Gastroesophageal sphincter (tissue), 4 donors: ENCODE measurements around the gene KRTAP10-12. TPM values are rescaled to one million over a fixed set of nuclear protein-coding genes. Genes with fewer than 3 reads are reported as not detected.

ENCODE experiments used
- ATAC-seq: fragments of 150-250 bp; one replicate; pipeline ENCODE4 v1.9.1; 2016; ENCODE audit warnings: mild to moderate bottlenecking, moderate library complexity
- H3K27ac ChIP-seq, 4 donors: fragments of 200-600 bp; sonication (generic) in 3 of 4; 1 replicate in 3 of 4; 2 replicates in 1 of 4; pipeline ENCODE4 v1.5.1; 2016 to 2019
- H3K27me3 ChIP-seq: fragments of 200-600 bp; sonication (generic); one replicate; pipeline ENCODE4 v1.5.1; 2019
- H3K36me3 ChIP-seq, 2 donors: fragments of 200-600 bp; sonication (generic); one replicate each; pipeline ENCODE4 v1.5.1; 2019; ENCODE audit warnings: control low read depth in 1 of 2
- H3K4me1 ChIP-seq, 3 donors: fragments of 200-600 bp; sonication (generic); 1 replicate in 2 of 3; 2 replicates in 1 of 3; pipeline ENCODE4 v1.5.1; 2016 to 2019; ENCODE audit warnings: control low read depth in 2 of 3
- H3K4me3 ChIP-seq, 2 donors: fragments of 200-600 bp; sonication (generic); one replicate each; pipeline ENCODE4 v1.5.1; 2019; ENCODE audit warnings: mild to moderate bottlenecking in 1 of 2, moderate library complexity in 1 of 2
- H3K9me3 ChIP-seq, 3 donors: fragments of 200-600 bp; sonication (generic); one replicate each; pipeline ENCODE4 v1.5.1; 2017 to 2019; ENCODE audit warnings: control low read depth in 2 of 3
- EP300 ChIP-seq: sonication (generic); formaldehyde crosslinking; IDR thresholded peaks from one replicate; pipeline ENCODE4 v1.6.1; 2017; ENCODE audit warnings: antibody characterized with exemption, mild to moderate bottlenecking
- POLR2A ChIP-seq, 2 donors: fragments of 450-650 bp; IDR thresholded peaks; one replicate each; pipeline ENCODE4 v1.6.1; 2017; ENCODE audit warnings: antibody characterized with exemption in 2 of 2, mild to moderate bottlenecking in 2 of 2, moderate library complexity in 1 of 2
- POLR2AphosphoS5 ChIP-seq: sonication (generic); formaldehyde crosslinking; IDR thresholded peaks from one replicate; pipeline ENCODE4 v1.6.1; 2017; ENCODE audit warnings: antibody characterized with exemption
- WGBS, 2 donors: methylation state at CpG; one replicate each; pipeline ENCODE4 v1.1.5; 2018; ENCODE audit warnings: low coverage in 1 of 2; 5-methylcytosine and 5-hydroxymethylcytosine counted together
- total RNA-seq, 4 donors: library from RNA; depleted of rRNA; stranded (reverse); fragments of >200 nt; gene quantifications; one replicate each; pipeline ENCODE4 v1.1.0, GENCODE V29; 2016
- TF ChIP-seq, protein P1 (sequence below), 4 experiments: fragments of 200-600 bp in 2 of 4; fragments of 450-650 bp in 2 of 4; sonication (generic) in 1 of 4; IDR thresholded peaks; one replicate each; pipeline ENCODE4 v1.5.1; 2017 to 2019; ENCODE audit warnings: antibody characterized with exemption in 4 of 4, mild to moderate bottlenecking in 2 of 4, moderate library complexity in 2 of 4

KRTAP10-12 gene
- total RNA-seq, 4 donors from 2014 or later = not detected

- Histone ChIP-seq H3K27ac (no peak overlapping the region), H3K27me3 (peaks cover 99% of the 10 kb centered on the region), H3K36me3 (no peaks in the 10 kb centered on the region), H3K4me3 (no peak overlapping the region), H3K4me1 (no peaks in the 10 kb centered on the region), H3K9me3 (no peaks in the 10 kb centered on the region)
- TF ChIP-seq POLR2AphosphoS5 (no peak), POLR2A (IDR thresholded peaks at IDR 0.05) (no peak)
- TF ChIP-seq, protein P1, sequence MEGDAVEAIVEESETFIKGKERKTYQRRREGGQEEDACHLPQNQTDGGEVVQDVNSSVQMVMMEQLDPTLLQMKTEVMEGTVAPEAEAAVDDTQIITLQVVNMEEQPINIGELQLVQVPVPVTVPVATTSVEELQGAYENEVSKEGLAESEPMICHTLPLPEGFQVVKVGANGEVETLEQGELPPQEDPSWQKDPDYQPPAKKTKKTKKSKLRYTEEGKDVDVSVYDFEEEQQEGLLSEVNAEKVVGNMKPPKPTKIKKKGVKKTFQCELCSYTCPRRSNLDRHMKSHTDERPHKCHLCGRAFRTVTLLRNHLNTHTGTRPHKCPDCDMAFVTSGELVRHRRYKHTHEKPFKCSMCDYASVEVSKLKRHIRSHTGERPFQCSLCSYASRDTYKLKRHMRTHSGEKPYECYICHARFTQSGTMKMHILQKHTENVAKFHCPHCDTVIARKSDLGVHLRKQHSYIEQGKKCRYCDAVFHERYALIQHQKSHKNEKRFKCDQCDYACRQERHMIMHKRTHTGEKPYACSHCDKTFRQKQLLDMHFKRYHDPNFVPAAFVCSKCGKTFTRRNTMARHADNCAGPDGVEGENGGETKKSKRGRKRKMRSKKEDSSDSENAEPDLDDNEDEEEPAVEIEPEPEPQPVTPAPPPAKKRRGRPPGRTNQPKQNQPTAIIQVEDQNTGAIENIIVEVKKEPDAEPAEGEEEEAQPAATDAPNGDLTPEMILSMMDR (IDR thresholded peaks at IDR 0.05) = no peak
- no peak for ATAC-seq
- 68 to 76% methylated on average over 2 to 6 of the region's 22 CpGs for WGBS, 2 donors
Measured at GRCh38 chr21:44702111-44702972, 5.4 kb downstream of the KRTAP10-12 start.

GRCh38 chr21:44702973-44703730 is 6.2 kb downstream of the KRTAP10-12 start:
- WGBS, 2 donors = 8 to 39% methylated on average over 5 to 8 of the region's 16 CpGs
- TF ChIP-seq, protein P1 (IDR thresholded peaks at IDR 0.05) = no peak
- no peak for TF ChIP-seq EP300
- TF ChIP-seq POLR2AphosphoS5 = no peak
- no peak for TF ChIP-seq POLR2A (IDR thresholded peaks at IDR 0.05)
- H3K27ac ChIP-seq = no peak overlapping the region
- no peak overlapping the region for H3K4me3 ChIP-seq
- H3K9me3 ChIP-seq = no peaks in the 10 kb centered on the region
- no peaks in the 10 kb centered on the region for H3K4me1 ChIP-seq
- no peak for ATAC-seq
- peaks cover 99% of the 10 kb centered on the region for H3K27me3 ChIP-seq
- no peaks in the 10 kb centered on the region for H3K36me3 ChIP-seq

- Histone ChIP-seq H3K27me3 (peaks cover 99% of the 10 kb centered on the region), H3K4me1 (peaks cover 0 to 2% (median 0%) of the 10 kb centered on the region in 3 donors), H3K4me3 (no peak overlapping the region), H3K9me3 (no peaks in the 10 kb centered on the region), H3K36me3 (no peaks in the 10 kb centered on the region), H3K27ac (no peak overlapping the region)
- 0% methylated on average over 1 of the region's 13 CpGs; no CpG with 5 or more reads in 1 of the 2 donors for WGBS, 2 donors
- no peak for ATAC-seq
- TF ChIP-seq POLR2A (IDR thresholded peaks at IDR 0.05) (no peak), EP300 (no peak), POLR2AphosphoS5 (no peak)
- TF ChIP-seq, protein P1 (IDR thresholded peaks at IDR 0.05) = no peak
Measured at GRCh38 chr21:44703731-44704635, 7.0 kb downstream of the KRTAP10-12 start.

GRCh38 chr21:44704636-44705001 is 7.6 kb downstream of the KRTAP10-12 start:
- TF ChIP-seq POLR2A (IDR thresholded peaks at IDR 0.05) (no peak), POLR2AphosphoS5 (no peak), EP300 (no peak)
- TF ChIP-seq, protein P1 (IDR thresholded peaks at IDR 0.05) = no peak
- H3K9me3 ChIP-seq = no peaks in the 10 kb centered on the region
- 0% methylated on average over 3 of the region's 13 CpGs; no CpG with 5 or more reads in 1 of the 2 donors for WGBS, 2 donors
- H3K36me3 ChIP-seq = no peaks in the 10 kb centered on the region
- H3K4me3 ChIP-seq = no peak overlapping the region
- no peak overlapping the region for H3K27ac ChIP-seq
- H3K4me1 ChIP-seq = peaks cover 0 to 8% (median 0%) of the 10 kb centered on the region in 3 donors
- no peak for ATAC-seq
- H3K27me3 ChIP-seq = peaks cover 99% of the 10 kb centered on the region
